Measurements from ENCODE around the gene KIF5A.
"Not testable (repeated sequence)": the region's sequence is repeated elsewhere in the genome, so short reads cannot be mapped to it uniquely, and the experiment has no call there.

The KIF5A gene

DNA sequence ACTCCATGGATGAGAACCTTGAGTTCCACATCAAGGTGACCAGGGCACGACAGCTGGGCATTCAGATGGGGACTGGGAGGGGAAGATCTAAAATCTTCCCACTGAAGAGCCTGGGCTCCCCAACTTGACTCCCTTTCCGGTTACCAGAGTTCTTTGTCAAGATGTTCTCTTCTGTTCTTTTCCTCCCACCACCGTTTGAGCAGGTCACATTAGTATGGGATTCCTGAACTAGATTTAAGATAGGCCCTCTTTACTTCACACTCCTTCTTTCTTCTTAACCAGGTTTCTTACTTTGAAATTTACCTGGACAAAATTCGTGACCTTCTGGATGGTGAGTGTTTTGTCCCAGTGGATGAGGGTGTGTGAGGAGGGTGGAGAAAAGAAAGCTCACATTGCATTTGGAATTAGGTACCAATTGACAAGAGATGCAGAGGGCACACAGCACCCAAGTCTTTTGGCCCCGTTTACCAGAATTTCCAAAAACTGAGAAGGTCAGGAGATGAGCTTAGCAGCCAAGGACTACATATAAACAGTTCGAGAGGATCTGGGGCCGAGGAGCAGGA is 14.4 kb downstream of the KIF5A start:
- Histone ChIP-seq H3K9ac (ENCODE audit: low read length) (no peak overlapping the region), H3K27ac (ENCODE audit: low read length) (no peak overlapping the region), H4K20me1 (ENCODE audit: insufficient read depth, low read length) (no peaks in the 10 kb centered on the region), H3K4me2 (ENCODE audit: low read length) (no peak overlapping the region), H3K4me1 (ENCODE audit: low read length) (no peaks in the 10 kb centered on the region), H3K79me2 (ENCODE audit: low read length) (no peaks in the 10 kb centered on the region), H3K27me3 (ENCODE audit: low read depth, low read length) (peaks cover 22% of the 10 kb centered on the region; the same call in 1 of the 2 replicates), H3K9me3 (ENCODE audit: insufficient read depth, low read length) (no peaks in the 10 kb centered on the region), H3K36me3 (replicated peaks; ENCODE audit: low read depth, low read length) (no peaks in the 10 kb centered on the region), H3K4me3 (ENCODE audit: low read length) (no peak overlapping the region), H2AFZ (ENCODE audit: low read depth, low read length) (no peak overlapping the region)
- TF ChIP-seq, protein P1, sequence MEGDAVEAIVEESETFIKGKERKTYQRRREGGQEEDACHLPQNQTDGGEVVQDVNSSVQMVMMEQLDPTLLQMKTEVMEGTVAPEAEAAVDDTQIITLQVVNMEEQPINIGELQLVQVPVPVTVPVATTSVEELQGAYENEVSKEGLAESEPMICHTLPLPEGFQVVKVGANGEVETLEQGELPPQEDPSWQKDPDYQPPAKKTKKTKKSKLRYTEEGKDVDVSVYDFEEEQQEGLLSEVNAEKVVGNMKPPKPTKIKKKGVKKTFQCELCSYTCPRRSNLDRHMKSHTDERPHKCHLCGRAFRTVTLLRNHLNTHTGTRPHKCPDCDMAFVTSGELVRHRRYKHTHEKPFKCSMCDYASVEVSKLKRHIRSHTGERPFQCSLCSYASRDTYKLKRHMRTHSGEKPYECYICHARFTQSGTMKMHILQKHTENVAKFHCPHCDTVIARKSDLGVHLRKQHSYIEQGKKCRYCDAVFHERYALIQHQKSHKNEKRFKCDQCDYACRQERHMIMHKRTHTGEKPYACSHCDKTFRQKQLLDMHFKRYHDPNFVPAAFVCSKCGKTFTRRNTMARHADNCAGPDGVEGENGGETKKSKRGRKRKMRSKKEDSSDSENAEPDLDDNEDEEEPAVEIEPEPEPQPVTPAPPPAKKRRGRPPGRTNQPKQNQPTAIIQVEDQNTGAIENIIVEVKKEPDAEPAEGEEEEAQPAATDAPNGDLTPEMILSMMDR (IDR thresholded peaks at IDR 0.05; ENCODE audit: low read depth, low read length), result no peak
- TF ChIP-seq EZH2phosphoT487 (IDR thresholded peaks at IDR 0.05; ENCODE audit: low read depth), result no peak

DNA sequence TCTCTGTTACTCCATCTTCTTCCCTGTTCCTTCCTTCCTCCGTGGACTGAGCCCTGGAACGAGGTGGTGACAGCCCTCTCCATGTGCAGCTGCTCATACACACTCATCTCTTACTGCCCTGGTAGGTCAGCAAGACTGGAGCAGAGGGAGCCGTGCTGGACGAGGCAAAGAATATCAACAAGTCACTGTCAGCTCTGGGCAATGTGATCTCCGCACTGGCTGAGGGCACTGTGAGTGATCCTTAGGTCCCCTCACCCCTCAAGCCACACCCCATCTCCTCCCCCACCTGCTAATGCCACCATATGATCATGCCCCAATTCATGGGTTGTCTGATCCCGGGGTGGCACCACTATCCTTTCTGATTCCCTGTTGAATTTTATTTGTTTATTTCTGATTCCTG is 19.0 kb downstream of the KIF5A start:
- H2AFZ ChIP-seq (ENCODE audit: low read depth, low read length), result no peak overlapping the region
- H3K27me3 ChIP-seq (ENCODE audit: low read depth, low read length), result peaks cover 10% of the 10 kb centered on the region; the same call in 1 of the 2 replicates
- no peaks in the 10 kb centered on the region for H3K36me3 ChIP-seq (replicated peaks; ENCODE audit: low read depth, low read length)
- no peak overlapping the region for H3K9ac ChIP-seq (ENCODE audit: low read length)
- no peak overlapping the region for H3K4me2 ChIP-seq (ENCODE audit: low read length)
- no peaks in the 10 kb centered on the region for H3K4me1 ChIP-seq (ENCODE audit: low read length)
- H4K20me1 ChIP-seq (ENCODE audit: insufficient read depth, low read length), result no peaks in the 10 kb centered on the region
- no peak overlapping the region for H3K27ac ChIP-seq (ENCODE audit: low read length)
- no peaks in the 10 kb centered on the region for H3K9me3 ChIP-seq (ENCODE audit: insufficient read depth, low read length)
- no peaks in the 10 kb centered on the region for H3K79me2 ChIP-seq (ENCODE audit: low read length)
- no peak overlapping the region for H3K4me3 ChIP-seq (ENCODE audit: low read length)
- TF ChIP-seq, protein P1 (IDR thresholded peaks at IDR 0.05; ENCODE audit: low read depth, low read length), result no peak
- TF ChIP-seq EZH2phosphoT487 (IDR thresholded peaks at IDR 0.05; ENCODE audit: low read depth), result no peak

DNA sequence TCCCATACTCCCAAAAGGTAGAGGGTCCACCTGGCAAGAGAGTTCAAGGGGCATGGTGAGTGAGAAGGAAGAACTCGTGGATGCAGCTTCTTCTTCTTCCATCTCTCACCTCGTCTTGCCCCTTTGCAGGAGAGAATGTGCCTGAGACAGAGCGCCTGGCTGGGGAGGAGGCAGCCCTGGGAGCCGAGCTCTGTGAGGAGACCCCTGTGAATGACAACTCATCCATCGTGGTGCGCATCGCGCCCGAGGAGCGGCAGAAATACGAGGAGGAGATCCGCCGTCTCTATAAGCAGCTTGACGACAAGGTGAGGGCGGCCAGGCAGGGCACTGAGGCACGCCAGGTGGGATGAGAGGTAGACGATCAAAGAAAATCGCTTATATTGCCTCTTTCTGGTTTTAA is 20.0 kb downstream of the KIF5A start:
- Histone ChIP-seq H3K27ac (ENCODE audit: low read length) (no peak overlapping the region), H3K4me1 (ENCODE audit: low read length) (no peaks in the 10 kb centered on the region), H3K4me3 (ENCODE audit: low read length) (no peak overlapping the region), H4K20me1 (ENCODE audit: insufficient read depth, low read length) (no peaks in the 10 kb centered on the region), H3K9me3 (ENCODE audit: insufficient read depth, low read length) (no peaks in the 10 kb centered on the region), H3K9ac (ENCODE audit: low read length) (no peak overlapping the region), H2AFZ (ENCODE audit: low read depth, low read length) (no peak overlapping the region), H3K4me2 (ENCODE audit: low read length) (no peak overlapping the region), H3K36me3 (replicated peaks; ENCODE audit: low read depth, low read length) (no peaks in the 10 kb centered on the region), H3K27me3 (ENCODE audit: low read depth, low read length) (0 out of 2 replicates have a peak, but pooled peaks cover under 1% of the 10 kb centered on the region), H3K79me2 (ENCODE audit: low read length) (no peaks in the 10 kb centered on the region)
- TF ChIP-seq, protein P1 (IDR thresholded peaks at IDR 0.05; ENCODE audit: low read depth, low read length), result no peak
- no peak for TF ChIP-seq EZH2phosphoT487 (IDR thresholded peaks at IDR 0.05; ENCODE audit: low read depth)

DNA sequence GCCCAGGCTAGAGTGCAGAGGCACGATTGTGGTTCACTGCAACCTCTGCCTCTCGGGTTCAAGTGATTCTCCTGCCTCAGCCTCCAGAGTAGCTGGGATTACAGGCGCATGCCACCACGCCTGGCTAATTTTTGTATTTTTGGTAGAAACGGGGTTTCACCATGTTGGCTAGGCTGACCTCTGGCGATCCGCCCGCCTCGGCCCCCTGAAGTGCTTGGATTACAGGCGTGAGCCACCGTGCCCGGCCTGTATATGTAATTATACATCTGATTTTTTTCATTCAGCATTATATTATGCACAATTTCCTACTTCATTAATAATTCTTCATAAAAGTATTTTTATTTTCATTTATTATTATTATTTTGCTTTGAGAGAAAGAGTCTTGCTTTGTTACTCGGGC is 20.6 kb downstream of the KIF5A start:
- H4K20me1 ChIP-seq (ENCODE audit: insufficient read depth, low read length); H3K4me3 ChIP-seq (ENCODE audit: low read length): not testable (repeated sequence)

More for the DNA sequence above, 20.6 kb downstream of the KIF5A start:
- not testable (repeated sequence) for H3K79me2 ChIP-seq (ENCODE audit: low read length); H3K4me2 ChIP-seq (ENCODE audit: low read length); H3K36me3 ChIP-seq (replicated peaks; ENCODE audit: low read depth, low read length); H3K9me3 ChIP-seq (ENCODE audit: insufficient read depth, low read length); H2AFZ ChIP-seq (ENCODE audit: low read depth, low read length); H3K27me3 ChIP-seq (ENCODE audit: low read depth, low read length); H3K9ac ChIP-seq (ENCODE audit: low read length); H3K27ac ChIP-seq (ENCODE audit: low read length); H3K4me1 ChIP-seq (ENCODE audit: low read length)

Data from OCI-LY3 (cell line).